ENCODE results near the gene SYT11.

The SYT11 gene

GRCh38 chr1:155861896-155862295 lies 2.5 kb downstream of the SYT11 start:
- Histone ChIP-seq H3K4me3 (ENCODE audit: low read length in 2 of 2) (no peak overlapping the region), H3K27ac (ENCODE audit: low read length) (no peak overlapping the region), H3K27me3 (ENCODE audit: control insufficient read depth in 1 of 2, insufficient read depth in 2 of 2, low read length in 2 of 2) (no peaks in the 10 kb centered on the region), H3K9ac (ENCODE audit: low read length in 2 of 2) (no peak overlapping the region), H3K4me1 (ENCODE audit: control insufficient read depth, insufficient read depth, low read length) (peaks cover 24% of the 10 kb centered on the region), H3K9me3 (ENCODE audit: control insufficient read depth in 2 of 2, low read length in 2 of 2) (no peaks in the 10 kb centered on the region), H3K36me3 (ENCODE audit: control insufficient read depth in 2 of 2, insufficient read depth in 2 of 2, low read length in 2 of 2) (peaks cover 0 to 2% of the 10 kb centered on the region in 2 donors)

DNA sequence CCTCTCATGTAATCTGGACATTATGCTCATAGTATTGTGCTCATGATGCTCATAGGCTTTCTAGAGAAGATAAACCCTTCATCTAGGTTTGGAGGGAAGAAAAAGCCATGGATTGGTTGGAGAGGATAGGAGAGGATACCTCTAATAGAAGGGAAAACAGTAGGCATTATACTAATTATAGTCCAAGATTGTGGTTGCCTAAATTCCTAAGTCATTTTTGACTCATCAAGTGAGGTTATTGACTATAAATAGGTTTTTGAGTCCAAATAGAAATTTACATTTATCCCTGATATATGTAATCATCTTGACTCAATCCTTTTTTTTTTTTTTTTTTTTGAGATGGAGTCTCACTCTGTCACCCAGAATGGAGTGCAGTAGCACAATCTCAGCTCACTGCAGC lies 5.0 kb downstream of the SYT11 start:
- Histone ChIP-seq H3K4me1 (ENCODE audit: control insufficient read depth, insufficient read depth, low read length) (peaks cover 15% of the 10 kb centered on the region), H3K27me3 (ENCODE audit: control insufficient read depth in 1 of 2, insufficient read depth in 2 of 2, low read length in 2 of 2) (no peaks in the 10 kb centered on the region), H3K9ac (ENCODE audit: low read length in 2 of 2) (no peak overlapping the region), H3K4me3 (ENCODE audit: low read length in 2 of 2) (no peak overlapping the region), H3K27ac (ENCODE audit: low read length) (no peak overlapping the region), H3K36me3 (ENCODE audit: control insufficient read depth in 2 of 2, insufficient read depth in 2 of 2, low read length in 2 of 2) (peaks cover 0 to 6% of the 10 kb centered on the region in 2 donors), H3K9me3 (ENCODE audit: control insufficient read depth in 2 of 2, low read length in 2 of 2) (no peaks in the 10 kb centered on the region)

DNA sequence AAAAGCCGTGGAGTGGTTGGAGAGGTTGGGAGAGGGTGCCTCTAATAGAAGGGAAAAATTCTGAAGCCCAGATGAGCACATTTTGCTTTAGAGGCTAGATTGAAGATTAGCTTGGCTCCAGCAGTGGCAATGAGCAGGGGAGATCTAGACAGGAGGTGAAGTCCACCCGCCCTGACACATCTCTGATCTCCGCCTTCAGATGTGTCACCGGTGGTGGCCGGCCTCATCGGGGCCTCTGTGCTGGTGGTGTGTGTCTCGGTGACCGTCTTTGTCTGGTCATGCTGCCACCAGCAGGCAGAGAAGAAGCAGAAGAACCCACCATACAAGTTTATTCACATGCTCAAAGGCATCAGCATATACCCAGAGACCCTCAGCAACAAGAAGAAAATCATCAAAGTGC lies 8.4 kb downstream of the SYT11 start:
- Histone ChIP-seq H3K27me3 (ENCODE audit: control insufficient read depth in 1 of 2, insufficient read depth in 2 of 2, low read length in 2 of 2) (no peaks in the 10 kb centered on the region), H3K9ac (ENCODE audit: low read length in 2 of 2) (no peak overlapping the region), H3K9me3 (ENCODE audit: control insufficient read depth in 2 of 2, low read length in 2 of 2) (no peaks in the 10 kb centered on the region), H3K4me3 (ENCODE audit: low read length in 2 of 2) (no peak overlapping the region), H3K4me1 (ENCODE audit: control insufficient read depth, insufficient read depth, low read length) (peaks cover 13% of the 10 kb centered on the region), H3K36me3 (ENCODE audit: control insufficient read depth in 2 of 2, insufficient read depth in 2 of 2, low read length in 2 of 2) (peaks cover 4 to 9% of the 10 kb centered on the region in 2 donors), H3K27ac (ENCODE audit: low read length) (no peak overlapping the region)

DNA sequence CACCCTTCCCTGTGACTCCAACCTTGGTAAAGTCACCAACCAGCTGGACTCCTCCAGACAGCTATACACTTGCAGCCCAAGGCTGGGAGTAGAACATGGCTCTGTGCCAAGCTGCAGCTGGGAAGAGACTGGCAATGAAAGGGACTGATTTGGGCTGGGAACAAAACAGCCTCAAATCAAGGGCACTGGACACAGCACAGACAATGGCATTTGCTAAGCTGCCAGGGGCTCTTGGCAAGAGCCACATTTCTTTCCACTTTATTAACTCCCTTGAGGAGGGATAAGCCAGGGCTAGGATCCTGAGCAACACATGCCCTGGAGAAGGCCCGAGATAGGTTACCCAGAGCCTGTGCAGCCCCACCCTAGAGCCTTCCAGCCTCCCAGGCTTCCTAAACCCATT lies 12.0 kb downstream of the SYT11 start:
- Histone ChIP-seq H3K4me3 (ENCODE audit: low read length in 2 of 2) (no peak overlapping the region), H3K9me3 (ENCODE audit: control insufficient read depth in 2 of 2, low read length in 2 of 2) (no peaks in the 10 kb centered on the region), H3K27ac (ENCODE audit: low read length) (peak overlapping the region; percentile 11), H3K4me1 (ENCODE audit: control insufficient read depth, insufficient read depth, low read length) (peaks cover 16% of the 10 kb centered on the region), H3K9ac (ENCODE audit: low read length in 2 of 2) (peak overlapping the region in 1 of 2 donors; percentile 42), H3K36me3 (ENCODE audit: control insufficient read depth in 2 of 2, insufficient read depth in 2 of 2, low read length in 2 of 2) (peaks cover 4 to 8% of the 10 kb centered on the region in 2 donors), H3K27me3 (ENCODE audit: control insufficient read depth in 1 of 2, insufficient read depth in 2 of 2, low read length in 2 of 2) (no peaks in the 10 kb centered on the region)

- Histone ChIP-seq H3K9ac (ENCODE audit: low read length in 2 of 2) (no peak overlapping the region), H3K27ac (ENCODE audit: low read length) (no peak overlapping the region), H3K36me3 (ENCODE audit: control insufficient read depth in 2 of 2, insufficient read depth in 2 of 2, low read length in 2 of 2) (peaks cover 4 to 8% of the 10 kb centered on the region in 2 donors), H3K4me3 (ENCODE audit: low read length in 2 of 2) (no peak overlapping the region), H3K9me3 (ENCODE audit: control insufficient read depth in 2 of 2, low read length in 2 of 2) (no peaks in the 10 kb centered on the region), H3K27me3 (ENCODE audit: control insufficient read depth in 1 of 2, insufficient read depth in 2 of 2, low read length in 2 of 2) (no peaks in the 10 kb centered on the region), H3K4me1 (ENCODE audit: control insufficient read depth, insufficient read depth, low read length) (peaks cover 16% of the 10 kb centered on the region)
These were observed 13.2 kb downstream of the SYT11 start for GRCh38 chr1:155872527-155872926.

DNA sequence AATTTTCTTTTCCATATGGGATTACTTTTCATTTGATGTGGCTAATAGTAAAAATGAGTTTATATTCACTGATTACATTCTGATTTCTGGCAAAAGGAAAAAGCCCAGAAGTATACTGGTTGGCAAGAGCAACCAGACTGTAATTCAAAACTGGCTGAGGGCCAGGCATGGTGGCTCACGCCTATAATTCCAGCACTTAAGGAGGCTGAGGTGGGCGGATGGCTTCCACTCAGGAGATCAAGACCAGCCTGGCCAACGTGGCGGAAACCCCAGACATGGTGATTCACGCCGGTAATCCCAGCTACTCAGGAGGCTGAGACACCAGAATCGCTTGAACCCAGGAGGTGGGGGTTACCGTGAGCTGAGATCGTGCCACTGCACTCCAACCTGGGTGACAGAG lies 14.5 kb downstream of the SYT11 start:
- no peak overlapping the region for H3K27ac ChIP-seq (ENCODE audit: low read length)
- peaks cover 16% of the 10 kb centered on the region for H3K4me1 ChIP-seq (ENCODE audit: control insufficient read depth, insufficient read depth, low read length)

DNA sequence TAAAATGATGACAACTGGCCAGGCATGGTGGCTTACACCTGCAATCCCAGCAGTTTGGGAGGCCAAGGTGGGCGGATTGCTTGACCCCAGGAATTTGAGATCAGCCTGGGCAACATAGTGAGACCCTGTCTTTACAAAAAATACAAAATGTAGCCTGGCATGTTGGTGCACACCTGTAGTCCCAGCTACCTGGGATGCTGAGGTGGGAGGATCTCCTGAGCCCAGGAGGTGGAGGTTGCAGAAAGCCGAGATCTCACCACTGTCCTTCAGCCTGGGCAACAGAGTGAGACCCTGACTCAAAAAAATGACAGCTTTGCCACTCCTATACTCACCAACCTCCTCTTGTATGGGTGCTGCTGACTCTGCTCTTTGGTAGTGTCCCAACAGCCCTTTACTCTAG lies 18.6 kb downstream of the SYT11 start:
- Histone ChIP-seq H3K9ac (ENCODE audit: low read length in 2 of 2) (no peak overlapping the region), H3K36me3 (ENCODE audit: control insufficient read depth in 2 of 2, insufficient read depth in 2 of 2, low read length in 2 of 2) (peaks cover 12 to 13% of the 10 kb centered on the region in 2 donors), H3K27me3 (ENCODE audit: control insufficient read depth in 1 of 2, insufficient read depth in 2 of 2, low read length in 2 of 2) (no peaks in the 10 kb centered on the region), H3K9me3 (ENCODE audit: control insufficient read depth in 2 of 2, low read length in 2 of 2) (no peaks in the 10 kb centered on the region), H3K4me1 (ENCODE audit: control insufficient read depth, insufficient read depth, low read length) (peaks cover 2% of the 10 kb centered on the region), H3K27ac (ENCODE audit: low read length) (no peak overlapping the region), H3K4me3 (ENCODE audit: low read length in 2 of 2) (no peak overlapping the region)

More for the DNA sequence above, 14.5 kb downstream of the SYT11 start:
- Histone ChIP-seq H3K9me3 (ENCODE audit: control insufficient read depth in 2 of 2, low read length in 2 of 2) (no peaks in the 10 kb centered on the region), H3K36me3 (ENCODE audit: control insufficient read depth in 2 of 2, insufficient read depth in 2 of 2, low read length in 2 of 2) (peaks cover 3 to 4% of the 10 kb centered on the region in 2 donors), H3K4me3 (ENCODE audit: low read length in 2 of 2) (no peak overlapping the region), H3K9ac (ENCODE audit: low read length in 2 of 2) (no peak overlapping the region), H3K27me3 (ENCODE audit: control insufficient read depth in 1 of 2, insufficient read depth in 2 of 2, low read length in 2 of 2) (no peaks in the 10 kb centered on the region)

- no peaks in the 10 kb centered on the region for H3K27me3 ChIP-seq (ENCODE audit: control insufficient read depth in 1 of 2, insufficient read depth in 2 of 2, low read length in 2 of 2)
- no peak overlapping the region for H3K9ac ChIP-seq (ENCODE audit: low read length in 2 of 2)
- H3K9me3 ChIP-seq (ENCODE audit: control insufficient read depth in 2 of 2, low read length in 2 of 2) = no peaks in the 10 kb centered on the region
- H3K4me1 ChIP-seq (ENCODE audit: control insufficient read depth, insufficient read depth, low read length) = no peaks in the 10 kb centered on the region
- H3K27ac ChIP-seq (ENCODE audit: low read length) = no peak overlapping the region
- H3K36me3 ChIP-seq (ENCODE audit: control insufficient read depth in 2 of 2, insufficient read depth in 2 of 2, low read length in 2 of 2) = peaks cover 13% of the 10 kb centered on the region in 2 donors
- H3K4me3 ChIP-seq (ENCODE audit: low read length in 2 of 2) = no peak overlapping the region
These were observed 20.9 kb downstream of the SYT11 start for GRCh38 chr1:155880251-155880650.

DNA sequence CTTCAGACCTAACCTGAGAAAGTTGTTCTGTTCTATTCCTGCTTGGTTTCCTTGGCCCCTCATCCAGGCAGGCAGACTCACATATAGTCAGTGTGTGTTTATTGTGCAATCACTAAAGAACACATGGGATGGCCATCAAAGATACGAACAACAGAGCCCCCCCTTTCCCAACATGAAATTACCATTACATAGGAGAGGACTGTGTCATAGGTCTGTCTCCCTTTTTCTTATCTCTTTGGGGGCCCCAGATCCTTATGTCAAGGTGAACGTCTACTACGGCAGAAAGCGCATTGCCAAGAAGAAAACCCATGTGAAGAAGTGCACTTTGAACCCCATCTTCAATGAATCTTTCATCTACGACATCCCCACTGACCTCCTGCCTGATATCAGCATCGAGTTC lies 21.6 kb downstream of the SYT11 start:
- no peaks in the 10 kb centered on the region for H3K27me3 ChIP-seq (ENCODE audit: control insufficient read depth in 1 of 2, insufficient read depth in 2 of 2, low read length in 2 of 2)
- H3K9ac ChIP-seq (ENCODE audit: low read length in 2 of 2) = no peak overlapping the region
- no peaks in the 10 kb centered on the region for H3K9me3 ChIP-seq (ENCODE audit: control insufficient read depth in 2 of 2, low read length in 2 of 2)
- no peaks in the 10 kb centered on the region for H3K4me1 ChIP-seq (ENCODE audit: control insufficient read depth, insufficient read depth, low read length)
- H3K4me3 ChIP-seq (ENCODE audit: low read length in 2 of 2) = no peak overlapping the region
- no peak overlapping the region for H3K27ac ChIP-seq (ENCODE audit: low read length)
- H3K36me3 ChIP-seq (ENCODE audit: control insufficient read depth in 2 of 2, insufficient read depth in 2 of 2, low read length in 2 of 2) = peaks cover 13% of the 10 kb centered on the region in 2 donors

- Histone ChIP-seq H3K9me3 (ENCODE audit: control insufficient read depth in 2 of 2, low read length in 2 of 2) (no peaks in the 10 kb centered on the region), H3K27me3 (ENCODE audit: control insufficient read depth in 1 of 2, insufficient read depth in 2 of 2, low read length in 2 of 2) (no peaks in the 10 kb centered on the region), H3K4me3 (ENCODE audit: low read length in 2 of 2) (no peak overlapping the region), H3K36me3 (ENCODE audit: control insufficient read depth in 2 of 2, insufficient read depth in 2 of 2, low read length in 2 of 2) (peaks cover 13% of the 10 kb centered on the region in 2 donors), H3K4me1 (ENCODE audit: control insufficient read depth, insufficient read depth, low read length) (no peaks in the 10 kb centered on the region), H3K9ac (ENCODE audit: low read length in 2 of 2) (no peak overlapping the region), H3K27ac (ENCODE audit: low read length) (no peak overlapping the region)
These were observed 22.9 kb downstream of the SYT11 start for GRCh38 chr1:155882235-155882634.

DNA sequence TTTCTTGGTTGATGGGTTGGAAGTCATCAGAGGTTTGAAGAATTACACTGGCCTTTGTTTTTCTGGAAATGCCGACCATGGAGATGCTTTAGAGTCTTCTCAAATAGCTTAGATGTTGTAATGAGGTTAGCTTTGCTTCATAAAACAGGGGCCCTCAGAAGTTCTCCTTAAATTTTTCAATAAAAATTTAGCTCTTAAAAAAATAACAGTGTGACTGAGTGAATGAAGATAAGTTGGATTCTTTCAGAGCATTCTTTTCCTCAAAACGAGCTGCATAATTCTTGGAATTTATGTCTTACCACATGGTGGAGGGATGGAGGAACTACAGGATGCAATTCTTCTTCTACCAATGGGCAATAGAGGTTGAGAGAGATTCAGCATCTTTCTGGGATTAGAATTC lies 23.4 kb downstream of the SYT11 start:
- H3K27me3 ChIP-seq (ENCODE audit: control insufficient read depth in 1 of 2, insufficient read depth in 2 of 2, low read length in 2 of 2) = no peaks in the 10 kb centered on the region
- no peak overlapping the region for H3K27ac ChIP-seq (ENCODE audit: low read length)
- no peaks in the 10 kb centered on the region for H3K4me1 ChIP-seq (ENCODE audit: control insufficient read depth, insufficient read depth, low read length)
- no peak overlapping the region for H3K9ac ChIP-seq (ENCODE audit: low read length in 2 of 2)
- H3K9me3 ChIP-seq (ENCODE audit: control insufficient read depth in 2 of 2, low read length in 2 of 2) = no peaks in the 10 kb centered on the region
- peaks cover 13% of the 10 kb centered on the region in 2 donors for H3K36me3 ChIP-seq (ENCODE audit: control insufficient read depth in 2 of 2, insufficient read depth in 2 of 2, low read length in 2 of 2)
- no peak overlapping the region for H3K4me3 ChIP-seq (ENCODE audit: low read length in 2 of 2)
